Ureter (tissue), 1 donor: ENCODE results near the gene ROR1. TPM values are rescaled to one million over a fixed set of nuclear protein-coding genes. Genes with fewer than 3 reads are reported as not detected.

ENCODE experiments used
- DNase-seq: peaks from one replicate; pipeline ENCODE4 v3.0.0-alpha.2; 2020; ENCODE audit warnings: low spot score
- total RNA-seq: library from RNA; stranded (reverse); gene quantifications from one replicate; pipeline ENCODE4 v1.2.4, GENCODE V29; 2023
- donor health status: DM: yes; HTN: yes; CAD: no.

Gene ROR1
- total RNA-seq = 6.2 TPM

DNA sequence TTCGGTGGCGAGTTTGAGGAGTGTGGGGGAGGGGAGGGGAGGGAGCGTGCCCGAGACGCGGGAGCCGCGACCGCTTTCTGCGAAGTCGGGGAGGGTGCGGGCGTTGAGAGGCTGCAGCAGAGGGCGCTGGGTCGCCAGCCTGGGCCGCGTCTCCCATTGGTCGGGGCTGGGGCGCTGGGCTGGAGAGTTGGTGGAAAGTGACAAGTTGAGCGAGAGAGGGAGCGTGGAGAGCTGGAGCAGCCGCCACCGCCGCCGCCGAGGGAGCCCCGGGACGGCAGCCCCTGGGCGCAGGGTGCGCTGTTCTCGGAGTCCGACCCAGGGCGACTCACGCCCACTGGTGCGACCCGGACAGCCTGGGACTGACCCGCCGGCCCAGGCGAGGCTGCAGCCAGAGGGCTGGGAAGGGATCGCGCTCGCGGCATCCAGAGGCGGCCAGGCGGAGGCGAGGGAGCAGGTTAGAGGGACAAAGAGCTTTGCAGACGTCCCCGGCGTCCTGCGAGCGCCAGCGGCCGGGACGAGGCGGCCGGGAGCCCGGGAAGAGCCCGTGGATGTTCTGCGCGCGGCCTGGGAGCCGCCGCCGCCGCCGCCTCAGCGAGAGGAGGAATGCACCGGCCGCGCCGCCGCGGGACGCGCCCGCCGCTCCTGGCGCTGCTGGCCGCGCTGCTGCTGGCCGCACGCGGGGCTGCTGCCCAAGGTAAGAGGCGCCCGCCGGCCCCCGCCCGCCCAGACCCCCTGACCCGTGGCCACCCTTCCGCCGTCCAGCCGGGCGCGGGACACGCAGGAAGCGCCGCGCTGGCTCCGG is at the start of gene ROR1:
Gene ROR1 (plus strand): TSS at position 203 of the 802 bp plus-strand sequence.
- DNase-seq = peak; percentile 91

DNA sequence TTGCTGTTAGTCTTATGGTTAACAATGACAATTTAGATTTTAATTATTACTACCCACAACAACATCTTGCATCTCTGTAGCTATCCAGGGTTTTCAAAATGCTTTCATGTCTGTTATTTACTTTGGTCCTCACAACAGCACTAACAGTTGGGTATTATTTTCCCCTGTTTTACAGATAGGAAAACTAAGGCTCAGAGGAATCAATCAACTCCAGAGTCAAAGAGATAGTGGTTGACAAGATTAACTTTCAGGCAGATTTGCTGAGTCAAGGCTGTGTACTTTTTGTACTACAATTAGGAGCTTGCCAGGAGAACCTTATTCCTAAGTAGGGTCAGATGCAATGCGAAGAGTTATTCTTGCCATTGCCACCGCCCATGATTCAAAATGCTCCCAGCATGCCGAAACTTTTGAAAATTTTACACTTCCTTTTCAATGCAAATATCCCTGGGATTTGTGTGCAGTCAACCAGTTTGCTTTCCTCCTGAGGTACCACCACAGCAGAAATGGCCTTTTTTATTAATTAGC is 49.4 kb upstream of the ROR1 start:
- no peak for DNase-seq

DNA sequence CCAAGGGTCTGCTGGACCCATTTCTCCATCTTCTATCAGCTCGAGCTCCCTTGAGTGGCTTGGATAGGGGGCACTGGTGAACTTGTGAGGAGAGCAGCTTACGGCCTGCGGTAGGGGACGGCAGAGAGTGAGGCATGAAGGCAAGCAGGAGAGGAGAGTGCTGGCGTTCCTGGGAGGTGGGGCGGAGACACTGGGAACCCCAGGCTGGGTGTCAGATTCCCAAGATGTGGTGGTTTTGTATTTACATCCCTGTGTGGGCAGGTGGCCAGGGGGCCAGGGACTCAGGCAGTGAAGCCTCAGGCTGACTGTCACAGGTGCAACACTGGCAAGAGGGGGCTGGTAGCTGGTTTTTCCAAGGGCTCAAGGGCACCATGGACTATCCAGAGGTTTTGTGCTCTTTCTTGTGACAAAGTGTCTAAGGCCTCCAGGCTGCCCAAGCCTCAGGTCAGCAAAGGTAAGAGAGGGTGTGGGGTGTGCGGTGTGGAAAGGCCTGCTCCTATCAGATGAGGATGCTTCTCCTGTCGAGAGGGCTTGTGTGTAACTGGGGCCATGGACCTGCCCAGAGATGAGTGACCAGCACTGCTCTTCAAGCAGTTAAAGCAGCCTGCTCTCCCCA is 45.1 kb upstream of the ROR1 start:
- no peak for DNase-seq

DNA sequence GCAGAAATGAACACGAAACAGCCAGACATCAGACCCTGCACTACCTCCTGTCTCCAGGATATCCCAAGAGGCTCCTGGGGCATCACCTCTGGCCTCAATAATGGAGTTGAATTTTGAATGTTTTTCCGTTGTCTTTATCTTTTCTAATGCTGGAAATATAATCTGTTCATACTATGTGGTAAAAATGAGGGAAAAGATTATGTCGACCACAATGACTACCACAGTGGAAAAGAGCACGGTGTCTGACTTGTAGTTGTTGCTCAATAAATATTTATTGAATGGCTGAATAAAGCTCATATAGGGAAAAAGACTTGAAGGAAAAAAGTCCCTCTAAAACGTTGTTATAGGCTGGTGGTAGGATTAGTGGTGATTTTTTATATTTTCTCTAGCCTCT is 44.6 kb upstream of the ROR1 start:
- no peak for DNase-seq

DNA sequence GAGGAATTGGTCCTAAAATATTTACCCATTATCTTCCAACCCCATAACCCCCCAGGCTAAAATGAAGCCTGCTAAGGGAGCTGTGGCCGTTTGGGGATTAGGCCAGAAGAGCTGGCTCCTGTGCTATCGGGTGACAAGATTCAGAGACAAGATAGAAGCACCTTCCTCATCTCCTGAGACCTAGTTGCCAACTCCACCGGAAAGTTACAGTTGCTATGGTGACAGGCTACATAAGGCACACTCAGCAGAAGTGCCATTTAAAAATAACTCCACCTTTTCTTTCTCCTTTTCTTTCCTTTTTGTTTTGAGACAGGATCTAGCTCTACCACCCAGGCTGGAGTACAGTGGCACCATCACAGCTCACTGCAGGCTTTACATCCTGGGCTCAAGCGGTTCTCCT is 43.6 kb upstream of the ROR1 start:
- no peak for DNase-seq

DNA sequence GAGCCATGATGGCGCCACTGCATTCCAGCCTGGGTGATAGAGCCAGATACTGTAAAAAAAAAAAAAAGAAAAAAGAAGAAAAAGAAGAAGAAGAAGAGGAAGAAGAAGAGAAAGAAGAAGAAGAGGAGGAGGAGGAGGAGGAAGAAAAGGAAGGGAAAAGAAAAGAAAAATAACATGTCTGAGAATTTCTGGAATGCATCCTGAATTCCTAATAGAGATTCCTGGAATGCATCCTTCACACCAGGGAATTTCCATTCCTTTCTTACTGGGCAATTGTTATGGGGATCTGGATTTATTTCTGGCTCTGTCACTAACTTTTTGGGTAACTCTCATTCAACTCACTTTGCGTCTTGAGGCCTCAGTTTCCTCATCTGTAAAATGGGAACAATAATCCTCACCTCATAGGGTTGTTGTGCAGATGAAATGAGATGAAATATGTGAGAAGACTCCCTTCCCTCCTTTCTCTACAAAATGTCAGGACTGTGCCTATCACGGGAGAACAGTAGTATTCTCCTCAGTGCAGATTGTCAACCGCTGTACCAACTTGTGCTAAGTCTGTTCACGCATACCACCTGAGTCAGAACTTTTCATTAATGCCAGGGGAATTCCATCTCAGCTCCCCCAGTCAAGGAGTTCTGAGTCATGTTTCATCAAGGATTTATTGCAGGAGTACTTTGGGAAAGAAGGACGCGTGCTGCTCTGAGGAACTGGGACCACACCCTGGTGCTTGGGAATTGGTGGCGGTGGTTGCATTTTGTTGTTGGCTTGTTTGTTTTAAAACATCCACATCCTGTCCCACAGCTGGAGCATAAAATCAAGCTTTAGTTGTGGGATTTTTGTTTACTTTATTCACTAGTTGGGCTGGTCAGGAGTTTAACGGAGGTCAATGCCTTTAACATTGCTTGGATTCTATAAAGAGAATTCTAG is 42.4 kb upstream of the ROR1 start:
- DNase-seq = no peak

DNA sequence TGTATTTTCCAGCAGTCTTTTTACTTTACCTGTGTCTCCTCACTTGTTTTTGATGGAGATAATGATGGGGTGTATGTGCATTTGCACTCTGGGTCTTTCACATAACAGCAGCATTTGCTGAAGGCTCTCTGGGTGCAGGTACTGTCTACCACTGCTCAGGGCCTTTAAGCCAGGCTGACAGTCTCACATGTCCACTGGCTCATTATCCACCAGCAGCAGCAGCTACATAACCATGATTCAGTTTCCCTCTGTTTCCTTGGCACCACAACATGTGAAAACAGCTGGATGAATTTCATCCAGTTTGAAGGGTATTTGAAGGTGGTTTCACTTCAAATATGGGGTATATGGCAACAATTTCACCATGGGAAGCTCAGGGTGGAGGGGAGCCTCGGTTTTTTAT is 41.2 kb upstream of the ROR1 start:
- DNase-seq = no peak

DNA sequence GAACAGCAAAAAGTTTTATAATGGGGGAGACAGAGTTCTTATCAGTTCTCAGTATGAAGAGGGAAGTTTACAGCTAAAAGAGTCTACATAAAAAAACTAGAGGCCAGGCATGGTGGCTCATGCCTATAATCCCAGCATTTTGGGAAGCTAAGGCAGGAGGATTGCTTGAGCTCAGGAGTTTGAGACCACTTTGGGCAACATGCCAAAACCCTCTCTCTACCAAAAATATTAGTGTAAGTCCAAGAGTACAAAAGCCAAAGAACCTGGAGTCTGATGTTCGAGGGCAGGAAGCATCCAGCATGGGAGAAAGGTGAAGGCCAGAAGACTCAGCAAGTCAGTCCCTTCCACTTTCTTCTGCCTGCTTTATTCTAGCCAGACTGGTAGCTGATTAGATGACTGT is 35.0 kb upstream of the ROR1 start:
- DNase-seq = no peak

DNA sequence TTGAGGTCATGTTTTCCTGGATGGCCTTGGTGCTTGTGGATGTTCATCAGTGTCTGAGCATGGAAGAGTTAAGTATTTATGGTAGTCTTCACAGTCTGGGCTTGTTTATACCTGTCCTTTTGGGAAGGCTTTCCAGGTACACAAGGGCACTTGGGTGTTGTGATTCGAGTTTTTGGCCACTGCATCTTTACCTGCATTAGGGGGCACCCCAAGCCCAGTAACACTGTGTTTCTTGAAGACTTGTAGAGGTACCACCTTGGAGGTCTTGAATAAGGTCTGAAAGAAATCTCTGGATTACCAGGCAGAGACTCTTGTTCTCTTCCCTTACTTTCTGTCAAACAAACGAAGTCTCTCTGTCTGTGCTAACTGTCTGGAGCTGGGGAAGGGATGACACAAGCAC is 34.4 kb upstream of the ROR1 start:
- DNase-seq = no peak

DNA sequence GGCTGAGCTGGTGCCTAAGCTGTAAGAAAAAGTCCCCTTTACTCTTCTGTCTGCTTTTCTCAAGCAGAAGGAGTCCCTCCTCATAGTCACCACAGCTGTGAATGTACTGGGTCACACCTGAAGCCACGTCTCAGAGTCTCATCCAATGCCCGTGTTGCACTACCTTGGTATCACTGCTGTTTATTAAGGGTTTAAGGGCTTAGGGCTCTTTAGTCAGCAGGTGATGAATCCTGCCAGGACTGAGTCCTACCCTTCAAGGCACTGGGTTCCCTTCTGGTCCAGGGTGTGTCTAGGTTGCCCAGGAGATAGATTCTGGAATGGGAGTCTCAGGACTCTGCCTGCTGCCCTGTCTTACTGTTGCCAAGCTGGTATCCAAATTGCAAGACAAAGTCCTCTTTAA is 33.4 kb upstream of the ROR1 start:
- no peak for DNase-seq

DNA sequence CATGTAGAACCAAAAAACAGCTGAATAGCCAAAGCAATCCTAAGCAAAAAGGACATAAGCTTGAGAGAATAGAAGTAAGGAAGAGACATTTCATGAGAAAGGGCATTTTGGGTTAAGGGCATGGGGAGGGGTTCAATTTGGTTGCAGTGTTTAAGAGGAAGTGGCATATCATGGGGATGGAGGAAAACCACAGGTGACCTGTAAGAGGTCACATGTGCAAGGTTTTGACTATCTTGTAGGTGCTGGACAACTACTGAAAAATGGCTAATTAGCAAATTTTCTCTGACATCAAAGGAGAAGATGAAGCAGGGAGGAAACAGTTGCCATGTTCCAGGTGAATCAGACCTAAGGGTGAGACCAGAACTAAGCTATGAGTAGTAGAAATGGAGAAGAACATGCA is 31.3 kb upstream of the ROR1 start:
- DNase-seq = no peak

DNA sequence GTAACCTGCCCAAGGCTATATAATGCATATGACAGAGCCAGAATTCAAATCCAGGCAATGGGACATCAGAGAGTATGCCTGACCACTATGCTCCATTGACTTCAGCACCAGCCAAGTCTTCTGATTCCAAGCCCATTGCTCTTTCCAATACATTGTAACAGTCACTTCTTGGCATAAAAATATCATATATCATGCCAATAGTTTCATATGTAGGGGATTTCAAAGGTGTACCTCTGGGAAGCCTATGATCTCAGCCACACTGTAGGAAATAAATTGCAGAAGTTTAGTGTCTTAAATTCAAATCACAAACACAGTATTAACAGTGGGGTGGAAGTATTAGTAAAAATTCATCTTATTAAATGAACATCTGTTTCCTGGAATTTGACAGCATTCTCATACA is 30.0 kb upstream of the ROR1 start:
- DNase-seq = no peak

DNA sequence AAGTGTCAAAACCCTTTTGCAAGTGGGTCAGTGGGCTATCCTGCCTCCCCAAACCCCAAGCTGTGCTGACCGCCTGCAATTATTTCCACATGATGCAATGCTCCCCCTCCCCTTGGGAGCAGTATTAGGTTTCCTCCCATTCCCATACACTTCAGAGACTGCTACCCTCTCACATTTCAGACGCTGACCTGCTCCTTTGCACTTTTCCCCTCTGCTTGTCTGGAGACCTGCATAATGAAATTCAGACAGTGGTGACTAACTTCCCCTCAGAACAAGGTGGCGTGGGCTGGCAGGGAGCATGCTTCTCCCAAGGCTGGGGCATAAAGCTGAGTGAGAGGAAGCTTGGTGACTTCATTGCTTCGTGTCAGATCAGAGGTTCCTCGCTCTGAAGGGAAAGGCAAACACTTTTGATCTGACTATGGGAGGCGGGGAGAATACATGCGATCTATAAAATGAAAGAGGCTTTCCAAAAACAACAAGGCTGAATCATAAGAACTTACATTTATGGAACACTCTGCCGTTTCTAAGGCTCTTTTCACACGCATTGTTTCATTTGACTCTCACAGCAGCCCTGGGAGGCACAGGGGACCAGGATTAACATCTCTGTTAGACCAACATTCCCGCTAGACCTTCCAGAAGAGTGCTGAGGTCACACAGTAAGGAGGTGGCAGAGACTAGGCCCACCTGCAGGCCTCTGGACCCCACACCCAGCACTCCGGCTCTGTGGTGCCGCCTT is 27.5 kb upstream of the ROR1 start:
- no peak for DNase-seq

DNA sequence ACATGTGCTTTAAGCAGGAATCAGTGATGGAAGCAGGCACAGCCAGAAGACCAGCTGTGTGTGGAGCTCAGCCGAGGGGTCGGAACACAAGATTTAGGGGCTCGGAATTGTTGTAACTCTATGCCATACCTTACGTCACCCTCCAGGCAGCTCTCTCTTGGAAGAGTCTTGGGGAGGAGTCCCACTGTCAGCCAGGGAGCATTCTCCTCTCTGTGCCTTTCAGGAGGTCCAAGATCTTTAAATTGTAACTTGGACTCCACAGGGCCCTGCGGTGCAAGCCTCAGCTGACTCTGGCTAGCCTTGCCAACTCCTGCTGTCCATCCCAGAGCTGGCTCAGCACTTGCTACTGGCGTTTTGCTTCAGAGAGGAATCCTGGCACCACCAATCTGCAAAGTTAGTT is 26.4 kb upstream of the ROR1 start:
- no peak for DNase-seq

DNA sequence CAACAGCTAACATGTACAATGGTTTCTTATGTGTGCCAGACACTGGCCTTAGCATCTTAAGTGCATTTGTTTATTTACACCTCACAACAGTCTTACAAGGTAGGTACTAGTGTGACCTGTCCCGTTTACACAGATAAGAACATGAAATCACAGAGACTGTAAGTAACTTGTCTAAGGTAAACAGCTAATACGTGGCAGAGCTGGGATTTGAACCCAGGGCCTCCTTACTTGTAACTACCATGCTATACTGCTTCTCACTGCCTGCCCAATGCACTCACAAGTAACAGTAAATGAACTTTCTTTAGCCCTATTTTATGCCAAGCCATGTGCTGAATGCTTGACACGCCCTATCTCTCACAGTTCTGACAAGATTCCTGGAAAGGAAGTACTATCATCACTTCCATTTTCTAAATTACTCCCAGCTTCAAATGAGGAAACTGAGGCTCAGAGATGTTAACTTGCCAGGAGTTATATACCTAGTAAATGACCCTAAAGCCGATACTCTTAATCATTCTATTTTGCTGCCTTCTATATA is 25.7 kb upstream of the ROR1 start:
- DNase-seq = no peak

DNA sequence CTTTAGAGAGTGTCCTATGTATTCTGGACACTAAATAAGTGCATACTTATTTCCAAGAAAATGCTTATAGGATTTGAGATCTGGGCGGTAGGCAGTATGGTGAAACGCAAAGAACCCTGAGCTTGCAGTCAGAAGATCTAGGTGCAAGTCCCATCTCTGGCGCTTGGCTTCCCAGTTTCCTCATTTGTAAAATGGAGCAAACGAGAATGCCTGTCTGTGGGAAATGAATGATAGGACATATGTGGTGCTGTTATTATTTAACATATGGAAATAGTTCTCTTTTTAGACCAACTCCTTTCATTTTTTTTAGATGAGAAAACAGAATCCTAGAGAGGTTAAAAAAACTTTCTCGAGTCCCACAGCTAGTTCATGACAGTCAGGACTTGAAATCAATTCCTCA is 25.2 kb upstream of the ROR1 start:
- no peak for DNase-seq

DNA sequence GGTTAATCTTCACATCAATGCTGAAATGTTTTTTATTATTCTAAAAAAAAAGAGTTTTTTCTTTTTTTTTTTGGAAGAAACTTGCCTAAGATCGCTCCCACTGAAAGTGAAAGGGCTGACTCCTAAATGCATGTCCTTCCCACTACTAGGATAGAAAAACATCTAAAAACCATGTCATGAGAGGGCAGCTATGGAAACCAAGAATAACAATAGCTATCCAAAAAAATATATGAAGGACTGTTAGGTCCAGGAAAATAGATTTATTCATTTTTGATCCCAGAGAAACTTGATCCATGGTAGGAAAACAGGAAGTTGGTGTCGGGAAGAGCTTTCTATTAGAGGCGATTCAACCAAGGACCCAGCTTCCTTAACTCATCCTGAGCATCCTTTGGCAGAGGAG is 23.1 kb upstream of the ROR1 start:
- DNase-seq = no peak

DNA sequence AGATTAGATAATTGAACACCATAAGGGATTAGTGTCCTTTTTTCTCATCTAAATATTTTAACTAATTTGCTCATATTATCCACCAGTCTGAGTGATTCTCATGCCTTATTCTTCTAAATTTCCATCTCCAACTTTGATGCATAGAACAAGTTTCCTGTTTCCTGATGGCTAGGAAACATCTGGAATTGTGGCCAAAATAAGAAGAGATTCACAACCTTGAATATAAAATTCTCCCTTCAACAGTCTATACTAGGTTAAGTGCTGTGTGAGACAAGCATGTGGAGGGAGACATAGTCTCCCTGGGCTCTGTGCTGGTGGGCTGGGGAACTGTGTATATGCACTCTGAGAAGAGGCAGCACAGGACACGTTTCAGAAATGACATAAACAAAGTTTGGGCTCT is 21.6 kb upstream of the ROR1 start:
- DNase-seq = no peak

DNA sequence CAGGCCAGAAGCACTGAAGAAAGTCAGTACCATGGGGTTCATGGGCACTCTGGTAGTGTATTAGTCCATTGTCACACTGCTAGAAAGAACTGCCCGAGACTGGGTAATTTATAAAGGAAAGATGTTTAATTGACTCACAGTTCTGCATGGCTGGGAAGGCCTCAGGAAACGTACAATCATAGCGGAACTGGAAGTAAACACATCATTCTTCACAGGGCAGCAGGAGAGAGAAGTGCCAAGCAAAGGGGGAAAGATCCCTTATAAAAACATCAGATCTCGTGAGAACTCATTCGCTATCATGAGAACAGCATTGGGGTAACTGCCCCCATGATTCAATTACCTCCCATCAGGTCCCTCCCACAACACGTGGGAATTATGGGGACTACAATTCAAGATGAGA is 20.2 kb upstream of the ROR1 start:
- no peak for DNase-seq

DNA sequence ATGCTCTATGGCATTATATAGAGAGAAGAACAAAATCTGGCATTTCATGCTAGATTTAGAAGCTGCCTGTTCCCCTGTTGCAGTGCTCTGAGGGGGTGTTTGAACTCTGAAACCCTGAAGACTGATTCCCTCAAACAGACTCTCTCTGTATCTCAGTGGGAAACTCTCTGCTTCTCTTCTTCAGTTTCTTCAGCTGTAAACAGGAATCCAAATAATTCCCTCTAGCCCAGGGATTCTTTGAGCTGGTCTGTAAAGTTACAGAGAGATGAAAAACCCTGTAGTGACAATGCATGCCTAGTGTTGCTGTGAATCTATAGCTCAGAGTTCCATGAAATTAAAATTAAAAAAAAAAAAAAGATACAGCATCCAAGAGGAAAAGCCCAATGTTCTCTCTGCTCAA is 17.0 kb upstream of the ROR1 start:
- no peak for DNase-seq

DNA sequence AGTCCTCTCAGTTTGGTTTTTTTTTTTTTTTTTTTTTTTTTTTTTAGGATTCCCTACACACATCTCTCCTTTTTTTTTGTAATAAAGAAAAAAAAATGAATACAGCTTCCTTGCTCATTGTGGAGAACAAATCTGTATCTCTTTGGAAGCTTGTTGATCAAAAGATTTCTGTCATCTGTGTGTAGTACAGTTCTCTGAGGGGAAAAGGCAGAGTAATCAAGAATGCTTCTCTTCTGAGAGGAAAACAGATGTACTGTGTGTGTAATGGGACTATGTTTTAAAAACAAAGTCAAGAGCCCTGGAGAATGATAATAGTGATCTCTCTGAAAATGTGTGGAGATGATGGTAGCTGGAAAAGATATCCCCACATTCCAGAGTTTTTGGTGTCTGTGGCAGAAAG is 16.5 kb upstream of the ROR1 start:
- DNase-seq = no peak

DNA sequence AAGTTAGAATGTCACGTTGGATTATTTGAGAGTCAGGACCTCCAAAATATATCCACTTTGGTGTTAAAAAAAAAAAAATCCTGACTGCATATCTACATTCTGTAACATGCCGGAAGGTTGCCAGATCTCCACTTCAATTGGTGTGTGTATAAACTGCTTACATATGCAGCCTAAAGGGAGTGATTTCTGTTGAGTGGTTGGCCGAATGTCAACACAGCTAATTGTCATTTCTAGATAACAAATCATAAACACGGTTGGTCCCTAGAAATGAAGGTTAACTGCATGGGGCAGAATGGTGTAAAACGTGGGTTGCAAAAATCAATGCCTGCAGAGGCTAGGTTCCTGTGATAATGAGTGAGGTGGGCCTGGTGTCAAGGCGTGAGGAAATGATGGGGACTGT is 15.0 kb upstream of the ROR1 start:
- DNase-seq = no peak
